Astrocyte of the cerebellum (primary cell): Measurements from ENCODE around the gene IL1A.

ENCODE experiments used
- DNase-seq: peaks from one replicate; pipeline ENCODE4 v3.0.0-alpha.2; 2011; ENCODE audit warnings: low read depth
- H3K4me3 ChIP-seq: 2 replicates; pipeline ENCODE4 v1.5.1; 2011; ENCODE audit warnings: mild to moderate bottlenecking, low read depth, low read length, moderate library complexity
- in situ Hi-C: cut with HindIII; loops from 2 replicates; pipeline ENCODE4 v1.10.0; 2017; ENCODE audit warnings: low sequenced_read_pairs
- TF ChIP-seq, protein P1 (sequence below): IDR thresholded peaks from 2 replicates; pipeline ENCODE4 v1.5.1; 2012; ENCODE audit warnings: low read length, low read depth, moderate library complexity, mild to moderate bottlenecking; ENCODE audit errors: missing control alignments

IL1A gene

DNA sequence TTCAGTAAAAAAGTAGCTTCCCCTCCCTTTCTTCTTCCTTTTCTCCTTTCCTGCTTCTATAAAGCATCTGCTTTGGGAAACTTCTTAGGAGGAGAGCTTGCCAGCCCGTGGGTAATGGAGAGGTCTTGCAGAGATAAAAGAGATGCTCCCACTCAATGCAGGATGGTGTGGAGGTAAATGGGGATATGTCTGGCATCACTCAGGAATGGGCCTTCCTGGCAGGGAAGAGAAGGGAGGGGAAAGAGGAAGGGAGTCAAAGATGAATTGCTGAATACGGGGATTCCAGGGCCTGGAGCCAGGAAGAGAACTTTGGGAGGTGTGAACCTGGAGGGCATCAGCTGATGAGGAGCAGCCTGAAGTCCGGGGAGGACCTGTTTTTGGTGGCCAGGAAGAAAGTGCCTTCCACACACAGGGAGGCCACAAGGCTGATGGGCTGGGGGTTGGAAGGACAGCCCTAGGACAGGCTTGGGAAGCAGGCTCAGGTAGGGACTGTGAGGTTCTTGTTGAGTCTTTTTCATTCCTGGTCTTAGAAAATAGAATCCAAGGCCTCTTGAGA lies 27.1 kb upstream of the IL1A start:
- TF ChIP-seq, protein P1, sequence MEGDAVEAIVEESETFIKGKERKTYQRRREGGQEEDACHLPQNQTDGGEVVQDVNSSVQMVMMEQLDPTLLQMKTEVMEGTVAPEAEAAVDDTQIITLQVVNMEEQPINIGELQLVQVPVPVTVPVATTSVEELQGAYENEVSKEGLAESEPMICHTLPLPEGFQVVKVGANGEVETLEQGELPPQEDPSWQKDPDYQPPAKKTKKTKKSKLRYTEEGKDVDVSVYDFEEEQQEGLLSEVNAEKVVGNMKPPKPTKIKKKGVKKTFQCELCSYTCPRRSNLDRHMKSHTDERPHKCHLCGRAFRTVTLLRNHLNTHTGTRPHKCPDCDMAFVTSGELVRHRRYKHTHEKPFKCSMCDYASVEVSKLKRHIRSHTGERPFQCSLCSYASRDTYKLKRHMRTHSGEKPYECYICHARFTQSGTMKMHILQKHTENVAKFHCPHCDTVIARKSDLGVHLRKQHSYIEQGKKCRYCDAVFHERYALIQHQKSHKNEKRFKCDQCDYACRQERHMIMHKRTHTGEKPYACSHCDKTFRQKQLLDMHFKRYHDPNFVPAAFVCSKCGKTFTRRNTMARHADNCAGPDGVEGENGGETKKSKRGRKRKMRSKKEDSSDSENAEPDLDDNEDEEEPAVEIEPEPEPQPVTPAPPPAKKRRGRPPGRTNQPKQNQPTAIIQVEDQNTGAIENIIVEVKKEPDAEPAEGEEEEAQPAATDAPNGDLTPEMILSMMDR = no peak
- in situ Hi-C loops = no loop called here
- no peak for DNase-seq
- H3K4me3 ChIP-seq = no peak overlapping the region

DNA sequence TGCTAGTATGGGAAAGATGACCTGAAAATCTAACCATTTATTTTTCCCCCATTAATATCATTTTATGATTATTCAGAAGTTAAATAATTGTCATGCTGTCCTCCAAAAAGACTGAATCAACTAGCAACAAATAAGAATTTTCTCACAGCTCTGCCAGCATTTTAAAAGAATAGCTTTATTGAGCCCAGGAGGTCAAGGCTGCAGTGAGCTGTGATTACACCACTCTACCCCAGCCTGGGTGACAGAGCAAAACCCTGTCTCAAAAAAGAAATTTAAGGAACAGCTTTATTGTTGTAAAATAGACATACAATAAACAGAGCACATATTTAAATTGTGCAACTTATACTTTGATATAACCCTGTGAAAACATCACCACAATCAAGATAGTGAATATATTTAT lies 24.8 kb upstream of the IL1A start:
- H3K4me3 ChIP-seq = no peak overlapping the region
- DNase-seq = no peak
- TF ChIP-seq, protein P1 = no peak
- in situ Hi-C loops = no loop called here

DNA sequence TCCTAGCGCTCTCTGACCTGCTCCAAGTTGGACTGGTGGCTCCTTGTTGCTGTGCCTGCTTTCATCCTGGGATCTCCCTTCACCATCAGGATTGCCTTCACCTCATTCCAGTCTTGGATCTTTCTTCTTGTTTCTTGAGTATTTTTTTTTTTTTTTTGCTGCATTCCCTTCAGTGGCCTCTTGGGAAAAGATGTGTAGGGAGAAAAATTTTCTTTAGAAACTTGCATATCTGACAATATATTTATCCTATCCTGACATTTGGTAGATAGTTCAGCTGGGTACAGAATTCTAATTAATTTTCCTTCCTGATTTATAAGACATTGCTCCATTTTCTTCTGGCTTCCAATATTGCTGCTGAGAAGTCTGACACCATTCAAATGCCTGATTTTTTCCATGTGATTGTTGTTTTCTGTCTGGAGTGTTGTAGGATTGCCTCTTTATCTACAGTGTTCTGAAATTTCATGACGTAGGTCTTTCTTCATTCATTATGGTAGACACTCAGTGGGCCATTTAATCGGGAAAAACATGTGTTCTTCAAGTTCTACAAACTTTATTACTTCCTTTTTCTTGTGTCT lies 23.0 kb upstream of the IL1A start:
- TF ChIP-seq, protein P1 = peak; percentile 6
- in situ Hi-C loops = no loop called here
- no peak overlapping the region for H3K4me3 ChIP-seq
- DNase-seq = no peak

DNA sequence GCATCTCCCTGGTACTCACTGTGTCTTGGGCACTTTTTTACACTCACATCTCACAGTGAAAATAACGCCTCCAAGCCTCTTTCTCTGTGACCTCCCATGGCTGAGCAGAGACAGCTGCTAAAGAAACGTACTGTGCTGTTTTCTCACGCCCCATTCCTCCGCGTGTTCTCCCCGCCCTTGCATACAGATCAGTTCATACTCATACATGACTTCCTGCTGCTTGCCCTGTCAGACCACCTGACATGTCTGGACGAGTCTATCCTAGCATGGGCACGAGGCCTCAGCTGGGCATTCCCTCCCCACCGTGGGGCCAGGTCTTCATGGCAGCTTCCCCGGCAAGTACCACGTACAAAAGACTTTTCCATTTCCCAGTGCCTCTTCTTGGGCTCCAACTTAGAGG lies 21.2 kb upstream of the IL1A start:
- no peak overlapping the region for H3K4me3 ChIP-seq
- DNase-seq = no peak
- in situ Hi-C loops = no loop called here
- TF ChIP-seq, protein P1 = no peak

DNA sequence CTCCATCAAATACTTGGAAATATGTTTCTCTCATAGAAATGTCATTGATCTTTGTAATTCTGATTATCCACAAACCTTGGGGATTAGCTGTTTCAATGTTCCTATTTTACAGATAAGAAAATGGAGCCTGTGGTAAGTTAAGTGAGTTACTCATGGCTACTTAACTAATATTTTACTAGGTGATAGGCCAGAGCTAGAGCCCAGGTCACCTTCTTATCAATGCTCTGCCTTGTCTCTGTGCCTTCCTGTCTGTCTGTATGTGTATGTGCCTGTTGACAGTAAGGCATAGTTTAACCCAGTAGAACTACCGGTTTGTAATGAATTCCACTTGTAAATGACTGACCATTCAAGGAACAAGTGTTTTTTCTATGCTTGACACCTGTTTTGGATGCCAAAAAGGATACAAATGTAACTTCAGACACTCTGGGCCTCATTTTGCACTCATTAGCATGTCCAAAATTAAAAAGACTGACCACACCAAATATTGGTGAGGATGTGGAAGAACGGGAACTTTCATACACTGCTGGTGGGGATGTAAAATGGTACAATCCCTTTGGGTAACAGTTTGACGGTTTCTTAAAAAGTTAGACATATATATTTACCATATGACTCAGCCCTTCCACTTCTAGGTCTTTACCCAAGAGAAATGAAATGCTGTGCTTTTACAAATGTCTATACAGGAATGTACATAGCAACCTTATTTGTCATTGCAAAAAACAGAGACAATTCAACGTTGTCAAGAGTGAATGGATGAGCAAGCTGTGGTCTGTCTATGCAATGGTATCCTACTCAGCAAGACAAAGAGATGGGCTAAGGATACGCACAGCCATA lies 19.6 kb upstream of the IL1A start:
- TF ChIP-seq, protein P1 = no peak
- no peak for DNase-seq
- in situ Hi-C loops = no loop called here
- H3K4me3 ChIP-seq = no peak overlapping the region

DNA sequence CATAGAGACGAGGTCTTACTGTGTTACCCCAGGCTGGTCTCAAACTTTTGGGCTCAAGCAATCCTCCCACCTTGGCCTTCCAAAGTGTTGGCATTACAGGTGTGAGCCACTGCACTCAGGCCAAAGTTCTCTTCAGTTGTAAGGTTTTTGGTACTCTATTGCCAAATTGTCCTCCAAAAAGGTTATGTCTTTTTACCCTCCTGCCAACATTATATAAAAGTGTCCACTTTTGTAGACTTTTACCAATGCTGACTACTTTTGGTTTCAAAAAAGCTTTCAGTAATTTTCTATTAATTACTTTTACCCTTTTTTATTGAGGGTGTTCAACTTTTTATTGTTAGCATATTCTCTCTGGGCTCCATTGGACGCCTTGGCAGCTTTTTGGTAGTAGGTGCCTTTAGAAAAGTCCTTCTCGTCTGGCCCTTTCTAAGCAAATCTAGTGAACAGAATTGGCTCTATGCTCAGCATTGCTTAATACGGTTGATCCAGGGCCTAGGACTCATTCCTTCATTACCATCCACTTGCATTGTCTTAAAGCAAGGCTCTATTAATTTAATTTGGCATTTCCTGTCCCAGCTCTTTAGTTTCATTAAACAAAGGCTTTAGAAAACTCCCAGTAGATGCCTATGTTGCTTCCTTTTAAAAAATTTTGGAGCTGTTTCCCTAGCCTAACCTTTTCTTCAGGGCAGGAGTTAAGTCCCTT lies 16.7 kb upstream of the IL1A start:
- no peak for DNase-seq
- TF ChIP-seq, protein P1 = no peak
- in situ Hi-C loops = no loop called here
- no peak overlapping the region for H3K4me3 ChIP-seq
